ENCODE measurements around the gene HMBS.

HMBS gene

DNA sequence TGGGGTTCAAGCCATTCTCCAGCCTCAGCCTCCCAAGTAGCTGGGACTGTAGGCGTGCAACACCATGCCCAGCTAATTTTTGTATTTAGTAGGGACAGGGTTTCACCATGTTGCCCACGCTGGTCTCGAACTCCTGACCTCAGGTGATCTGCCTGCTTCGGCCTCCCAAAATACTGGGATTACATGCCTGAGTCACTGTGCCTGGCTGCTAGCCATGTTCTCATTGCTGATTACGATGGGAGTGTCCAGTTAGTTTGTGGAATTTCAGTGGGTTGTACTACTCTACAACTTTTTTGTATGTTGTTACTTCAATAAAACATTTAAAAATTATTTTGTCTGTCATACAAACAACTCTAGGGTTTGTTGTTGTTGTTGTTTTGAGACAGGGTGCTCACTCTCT is 21.9 kb upstream of the HMBS start:
- TF ChIP-seq, protein P1, sequence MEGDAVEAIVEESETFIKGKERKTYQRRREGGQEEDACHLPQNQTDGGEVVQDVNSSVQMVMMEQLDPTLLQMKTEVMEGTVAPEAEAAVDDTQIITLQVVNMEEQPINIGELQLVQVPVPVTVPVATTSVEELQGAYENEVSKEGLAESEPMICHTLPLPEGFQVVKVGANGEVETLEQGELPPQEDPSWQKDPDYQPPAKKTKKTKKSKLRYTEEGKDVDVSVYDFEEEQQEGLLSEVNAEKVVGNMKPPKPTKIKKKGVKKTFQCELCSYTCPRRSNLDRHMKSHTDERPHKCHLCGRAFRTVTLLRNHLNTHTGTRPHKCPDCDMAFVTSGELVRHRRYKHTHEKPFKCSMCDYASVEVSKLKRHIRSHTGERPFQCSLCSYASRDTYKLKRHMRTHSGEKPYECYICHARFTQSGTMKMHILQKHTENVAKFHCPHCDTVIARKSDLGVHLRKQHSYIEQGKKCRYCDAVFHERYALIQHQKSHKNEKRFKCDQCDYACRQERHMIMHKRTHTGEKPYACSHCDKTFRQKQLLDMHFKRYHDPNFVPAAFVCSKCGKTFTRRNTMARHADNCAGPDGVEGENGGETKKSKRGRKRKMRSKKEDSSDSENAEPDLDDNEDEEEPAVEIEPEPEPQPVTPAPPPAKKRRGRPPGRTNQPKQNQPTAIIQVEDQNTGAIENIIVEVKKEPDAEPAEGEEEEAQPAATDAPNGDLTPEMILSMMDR (IDR thresholded peaks at IDR 0.05; ENCODE audit: control extremely low read depth, extremely low read depth, low read depth, missing control alignments): no peak
- ChIA-PET POLR2A (no interaction called here), CTCF (interaction anchor here (1.0 to 1.2 kb wide), 3 partner anchors 24 to 258 kb away, joined by 3 to 4 read pairs (median 3); a partner anchor contains a TSS)
- DNase-seq (ENCODE audit: extremely low spot score): no peak

DNA sequence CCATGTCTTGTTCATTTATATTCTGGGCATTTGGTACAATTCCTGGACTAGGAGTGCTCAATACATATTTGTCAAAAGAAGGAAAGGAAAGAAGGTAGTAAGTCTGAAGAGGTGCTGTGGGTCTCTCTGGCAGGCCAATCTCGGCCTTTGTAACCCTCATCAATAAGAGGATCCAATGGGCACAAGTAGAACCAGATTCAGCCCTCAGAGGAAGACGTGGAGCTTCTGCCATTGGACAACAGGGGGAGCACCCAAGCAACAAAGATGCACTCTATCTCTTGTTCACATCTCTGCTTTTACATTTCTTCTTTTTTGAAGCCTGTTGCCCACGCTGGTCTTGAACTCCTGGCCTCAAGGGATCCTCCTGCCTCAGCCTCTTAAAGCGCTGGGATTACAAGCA is 19.3 kb upstream of the HMBS start:
- DNase-seq (ENCODE audit: extremely low spot score): peak; percentile 50
- TF ChIP-seq, protein P1 (IDR thresholded peaks at IDR 0.05; ENCODE audit: control extremely low read depth, extremely low read depth, low read depth, missing control alignments): peak; percentile 56
- POLR2A ChIA-PET: no interaction called here
- CTCF ChIA-PET: interaction anchor here (0.8 to 4.8 kb wide), 7 partner anchors 8 to 273 kb away, joined by 3 to 39 read pairs (median 4); partner anchors contain the start of gene HYOU1

DNA sequence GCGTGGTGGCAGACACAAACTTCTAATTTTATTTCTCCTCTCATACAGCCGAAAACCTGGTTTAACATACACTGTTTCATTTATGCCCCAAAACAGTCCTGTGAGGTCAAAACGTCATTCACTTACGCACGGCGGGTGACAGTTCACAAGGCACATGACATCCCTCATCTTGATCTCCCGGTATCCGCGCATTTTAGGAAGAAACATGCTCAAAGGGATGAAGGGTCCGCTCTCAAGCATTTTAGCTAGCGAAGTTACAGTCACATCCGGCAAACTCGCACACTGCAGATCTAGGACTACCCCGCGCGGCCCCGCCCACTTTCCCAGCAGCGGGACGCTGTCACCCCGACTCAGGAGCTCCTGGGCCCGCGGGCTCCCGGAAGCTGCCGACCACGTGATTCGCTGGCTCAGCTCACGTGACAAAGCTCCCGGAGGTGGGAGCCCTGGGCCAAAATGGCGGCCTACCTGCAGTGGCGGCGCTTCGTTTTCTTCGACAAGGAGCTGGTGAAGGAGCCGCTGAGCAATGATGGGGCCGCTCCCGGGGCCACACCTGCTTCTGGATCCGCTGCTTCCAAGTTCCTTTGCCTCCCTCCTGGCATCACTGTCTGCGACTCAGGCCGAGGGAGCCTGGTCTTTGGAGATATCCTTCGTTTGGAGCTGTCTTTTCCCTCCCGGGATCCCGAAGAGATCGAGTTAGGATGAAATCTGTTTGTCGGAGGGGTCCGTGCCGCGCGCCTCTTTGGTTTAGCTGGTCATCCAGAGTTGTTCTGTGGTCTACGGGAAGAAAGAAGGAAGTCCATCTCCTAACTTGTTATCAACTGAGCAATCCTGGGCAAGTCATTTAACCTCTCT is 17.1 kb upstream of the HMBS start, which contains the start of gene VPS11:
VPS11 (plus strand) TSS at position 448 of the 852 bp plus-strand sequence; CDS start at position 454, 6 bp downstream.
- CTCF ChIA-PET: interaction anchor here (0.7 to 4.8 kb wide), 14 partner anchors 11 to 258 kb away, joined by 3 to 39 read pairs (median 4); partner anchors contain the start of genes C2CD2L and HYOU1
- TF ChIP-seq, protein P1 (IDR thresholded peaks at IDR 0.05; ENCODE audit: control extremely low read depth, extremely low read depth, low read depth, missing control alignments): no peak
- POLR2A ChIA-PET: interaction anchor here (0.6 to 1.5 kb wide), 12 partner anchors 10 to 42 kb away, joined by 3 to 31 read pairs (median 4); partner anchors contain the start of genes HMBS and HYOU1
- DNase-seq (ENCODE audit: extremely low spot score): peak; percentile 99

DNA sequence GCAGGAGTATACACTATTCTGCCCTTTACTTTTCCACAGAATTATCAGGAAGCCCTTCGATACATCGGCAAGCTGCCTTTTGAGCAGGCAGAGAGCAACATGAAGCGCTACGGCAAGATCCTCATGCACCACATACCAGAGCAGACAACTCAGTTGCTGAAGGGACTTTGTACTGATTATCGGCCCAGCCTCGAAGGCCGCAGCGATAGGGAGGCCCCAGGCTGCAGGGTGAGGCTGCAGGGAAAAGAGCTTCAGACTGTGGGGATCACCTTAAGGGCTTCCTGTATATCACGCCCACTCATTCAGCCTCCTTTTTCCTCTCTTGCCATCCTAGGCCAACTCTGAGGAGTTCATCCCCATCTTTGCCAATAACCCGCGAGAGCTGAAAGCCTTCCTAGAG is 6.8 kb upstream of the HMBS start:
- no peak for DNase-seq (ENCODE audit: extremely low spot score)
- TF ChIP-seq, protein P1 (IDR thresholded peaks at IDR 0.05; ENCODE audit: control extremely low read depth, extremely low read depth, low read depth, missing control alignments): no peak
- POLR2A ChIA-PET: interaction anchor here (2.4 kb wide), 1 partner anchor 10 kb away, joined by 9 read pairs; the partner anchor contains the start of gene VPS11
- CTCF ChIA-PET: interaction anchor here (0.8 to 1.5 kb wide), 4 partner anchors 10 to 29 kb away, joined by 3 to 4 read pairs (median 4); partner anchors contain the start of gene VPS11

DNA sequence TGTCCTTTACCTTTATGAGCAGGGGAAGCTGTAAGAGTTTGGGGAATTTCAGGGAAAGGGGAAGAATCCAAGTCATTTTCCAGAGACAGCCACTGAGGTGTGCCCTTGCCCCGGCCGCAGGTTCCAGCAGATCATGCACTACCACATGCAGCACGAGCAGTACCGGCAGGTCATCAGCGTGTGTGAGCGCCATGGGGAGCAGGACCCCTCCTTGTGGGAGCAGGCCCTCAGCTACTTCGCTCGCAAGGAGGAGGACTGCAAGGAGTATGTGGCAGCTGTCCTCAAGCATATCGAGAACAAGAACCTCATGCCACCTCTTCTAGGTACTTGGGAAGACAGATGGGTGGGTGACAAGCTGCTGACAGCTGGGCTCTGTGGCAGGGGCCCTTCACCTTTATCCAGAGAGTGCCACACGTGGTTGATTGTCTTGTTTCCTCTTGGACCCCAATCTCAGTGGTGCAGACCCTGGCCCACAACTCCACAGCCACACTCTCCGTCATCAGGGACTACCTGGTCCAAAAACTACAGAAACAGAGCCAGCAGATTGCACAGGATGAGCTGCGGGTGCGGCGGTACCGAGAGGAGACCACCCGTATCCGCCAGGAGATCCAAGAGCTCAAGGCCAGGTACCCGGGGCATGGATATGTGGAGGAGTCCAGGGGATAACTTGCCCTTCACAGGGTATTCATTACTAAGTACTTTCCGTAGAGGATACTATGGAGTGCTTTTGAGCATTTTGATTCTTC is 5.8 kb upstream of the HMBS start:
- ChIA-PET POLR2A (interaction anchor here (1.0 to 2.4 kb wide), 2 partner anchors 11 to 15 kb away, joined by 3 to 9 read pairs; partner anchors contain the start of gene VPS11), CTCF (interaction anchor here (0.8 to 1.5 kb wide), 5 partner anchors 11 to 30 kb away, joined by 3 to 4 read pairs (median 3); partner anchors contain the start of gene VPS11)
- TF ChIP-seq, protein P1 (IDR thresholded peaks at IDR 0.05; ENCODE audit: control extremely low read depth, extremely low read depth, low read depth, missing control alignments): no peak
- DNase-seq (ENCODE audit: extremely low spot score): no peak
